ENCODE results near the gene KBTBD4.

The KBTBD4 gene

GRCh38 chr11:47578524-47579494, at the start of gene KBTBD4, which contains the start of gene NDUFS3:
Gene KBTBD4, minus strand, starts transcription at chr11:47578970. Its CDS starts 19 bp downstream, at chr11:47578951.
Gene NDUFS3, plus strand, starts transcription at chr11:47579074. Its CDS starts 18 bp downstream, at chr11:47579092.
- CTCF ChIA-PET: interaction anchor here (0.6 to 2.3 kb wide), 10 partner anchors 8 to 399 kb away, joined by 3 to 9 read pairs (median 4); no protein-coding TSS in a partner anchor
- no peak for TF ChIP-seq CTCF (IDR thresholded peaks at IDR 0.05; ENCODE audit: insufficient read depth, low read length, missing control alignments)
- DNase-seq (ENCODE audit: low read depth, low spot score): peak; percentile 38
- H3K4me3 ChIP-seq (ENCODE audit: low read depth, low read length): peak within 1 kb of the TSS; percentile 95
- POLR2A ChIA-PET: interaction anchor here (1.0 kb wide), 4 partner anchors 14 to 152 kb away, joined by 3 to 4 read pairs (median 4); partner anchors contain the start of genes PSMC3 and PTPMT1

DNA sequence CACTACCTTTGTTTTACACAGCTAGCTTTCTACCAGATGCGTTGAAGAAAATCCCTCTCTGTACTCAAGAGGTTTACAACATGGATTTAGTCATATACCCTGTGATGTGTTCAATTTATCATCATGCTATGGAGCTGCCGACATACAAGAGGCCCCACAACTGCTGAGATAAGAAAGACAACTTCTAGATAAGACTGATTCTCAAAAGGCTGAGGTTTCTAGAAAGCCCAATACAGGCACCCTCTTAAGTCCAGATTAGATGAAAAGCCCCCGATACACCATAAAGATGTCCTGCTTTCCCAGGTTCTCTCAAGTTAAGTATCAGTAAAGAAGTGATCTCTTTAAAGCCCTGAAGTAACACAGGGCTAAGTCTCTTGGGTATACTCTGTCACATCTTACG, 49.3 kb upstream of the KBTBD4 start:
- ChIA-PET CTCF (interaction anchor here (1.7 to 3.0 kb wide), 3 partner anchors 9 to 75 kb away, joined by 3 to 16 read pairs (median 5); no protein-coding TSS in a partner anchor), POLR2A (interaction anchor here (1.2 kb wide), 1 partner anchor 16 kb away, joined by 5 read pairs; no protein-coding TSS in a partner anchor)
- TF ChIP-seq CTCF (IDR thresholded peaks at IDR 0.05; ENCODE audit: insufficient read depth, low read length, missing control alignments): no peak
- DNase-seq (ENCODE audit: low read depth, low spot score): no peak
- no peak overlapping the region for H3K4me3 ChIP-seq (ENCODE audit: low read depth, low read length)

DNA sequence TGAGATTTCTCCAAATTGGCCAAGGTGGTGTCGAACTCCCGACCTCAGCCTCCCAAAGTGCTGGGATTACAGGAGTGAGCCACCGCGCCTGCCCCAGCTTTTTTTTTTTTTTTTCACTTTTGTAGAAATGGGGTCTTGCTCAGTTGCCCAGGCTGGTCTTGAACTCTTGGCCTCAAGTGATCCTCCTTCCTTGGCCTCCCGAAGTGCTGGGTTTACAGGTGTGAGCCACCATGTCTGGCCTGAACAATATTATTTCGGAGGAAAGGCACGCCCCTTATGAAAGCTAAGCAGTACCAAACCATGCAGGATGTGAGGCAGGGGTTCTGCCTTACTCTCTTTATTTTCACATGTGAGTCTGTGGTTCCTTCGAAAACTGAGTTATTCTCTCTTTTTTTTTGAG, 47.5 kb upstream of the KBTBD4 start:
- POLR2A ChIA-PET: no interaction called here
- CTCF ChIA-PET: interaction anchor here (1.3 kb wide), 1 partner anchor 10 kb away, joined by 3 read pairs; no protein-coding TSS in a partner anchor
- TF ChIP-seq CTCF (IDR thresholded peaks at IDR 0.05; ENCODE audit: insufficient read depth, low read length, missing control alignments): no peak

DNA sequence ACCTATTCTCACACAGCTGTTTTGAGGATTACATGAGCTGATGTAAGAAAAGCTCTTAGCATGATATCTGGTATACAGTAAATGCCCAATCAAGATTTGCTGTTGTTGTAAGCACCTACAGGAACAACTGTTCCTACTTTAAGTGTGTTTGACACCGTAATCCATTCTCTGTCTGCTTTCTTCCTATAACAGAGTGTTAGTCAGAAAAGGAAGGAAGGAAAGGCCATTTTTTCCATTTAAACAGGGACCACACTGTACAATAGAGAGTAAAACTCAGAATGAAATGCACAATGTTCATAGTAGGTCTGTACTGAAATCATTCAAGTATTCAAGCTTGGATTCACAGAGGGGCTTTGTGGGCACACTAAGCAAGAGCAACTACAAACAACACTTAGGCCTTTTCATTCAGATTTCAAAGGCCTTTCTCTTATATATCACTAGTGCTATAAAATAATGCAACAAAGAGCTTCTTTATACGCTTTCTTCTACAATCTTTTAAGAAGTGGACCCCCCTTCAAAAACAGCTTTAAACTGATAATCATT, 42.1 kb upstream of the KBTBD4 start:
- TF ChIP-seq CTCF (IDR thresholded peaks at IDR 0.05; ENCODE audit: insufficient read depth, low read length, missing control alignments): no peak
- ChIA-PET CTCF (interaction anchor here (0.8 to 1.9 kb wide), 4 partner anchors 9 to 68 kb away, joined by 3 to 5 read pairs (median 4); partner anchors contain the start of gene CELF1), POLR2A (no interaction called here)
- no peak for DNase-seq (ENCODE audit: low read depth, low spot score)
- no peak overlapping the region for H3K4me3 ChIP-seq (ENCODE audit: low read depth, low read length)

More for the DNA sequence above, 47.5 kb upstream of the KBTBD4 start:
- H3K4me3 ChIP-seq (ENCODE audit: low read depth, low read length): no peak overlapping the region
- no peak for DNase-seq (ENCODE audit: low read depth, low spot score)

DNA sequence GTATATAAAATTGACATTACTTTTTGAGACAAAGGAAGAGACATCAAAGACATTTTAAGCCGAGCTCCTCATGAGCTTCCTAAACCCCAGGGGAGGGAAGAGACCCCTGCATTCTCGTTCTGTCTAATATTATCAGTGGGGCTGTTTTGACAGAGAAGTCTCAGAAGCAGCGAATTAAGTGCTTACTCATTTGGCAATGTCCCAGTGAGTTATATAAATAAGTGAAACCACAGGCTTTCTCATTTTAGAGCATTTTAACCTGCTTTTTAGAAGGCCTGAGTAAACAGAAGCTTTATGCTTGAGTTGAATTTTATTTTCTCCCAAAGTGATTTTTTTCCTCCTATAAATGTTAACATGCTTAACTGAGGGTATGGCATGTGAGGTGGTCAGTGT, 38.6 kb upstream of the KBTBD4 start:
- CTCF ChIA-PET: interaction anchor here (0.7 to 4.0 kb wide), 26 partner anchors 8 to 243 kb away, joined by 3 to 41 read pairs (median 4); partner anchors contain the start of genes CELF1, KBTBD4, NDUFS3 and PSMC3
- no peak for TF ChIP-seq CTCF (IDR thresholded peaks at IDR 0.05; ENCODE audit: insufficient read depth, low read length, missing control alignments)
- no peak for DNase-seq (ENCODE audit: low read depth, low spot score)
- POLR2A ChIA-PET: interaction anchor here (1.0 kb wide), 1 partner anchor 201 kb away, joined by 4 read pairs; no protein-coding TSS in a partner anchor
- H3K4me3 ChIP-seq (ENCODE audit: low read depth, low read length): no peak overlapping the region

All from AG04449 (cell line).